ENCODE data around the gene SUCLG2. TPM values are rescaled to one million over a fixed set of nuclear protein-coding genes. Genes with fewer than 3 reads are reported as not detected.

Gene SUCLG2
- polyA plus RNA-seq, 1 donor (not counting 4 experiments of a cell fraction or from before 2014, with no cell fraction given) = 26.7 TPM

DNA sequence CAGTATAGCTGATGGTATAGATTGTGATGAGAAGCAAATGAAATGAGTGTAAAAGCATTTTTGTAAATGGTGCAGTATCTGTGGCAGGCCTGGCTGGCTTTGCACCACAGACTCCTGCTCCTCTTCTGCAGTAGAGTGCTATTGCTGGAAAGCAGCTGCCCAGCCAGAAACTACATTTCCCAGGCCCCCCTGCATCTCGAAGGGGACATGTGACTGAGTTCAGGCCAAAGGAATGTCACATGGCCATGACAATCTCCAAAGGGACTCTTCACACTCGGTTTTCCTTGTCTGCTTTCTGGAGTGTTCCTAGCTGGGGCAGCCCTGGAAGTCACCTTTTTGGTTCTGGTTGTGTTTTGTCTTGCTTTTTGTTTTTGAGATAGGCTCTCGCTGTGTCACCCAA lies 277.1 kb downstream of the SUCLG2 start:
- FAIRE-seq (no peak), DNase-seq (ENCODE audit: low read depth, low spot score) (no peak)
- no peak overlapping the region for H2AFZ ChIP-seq (ENCODE audit: control insufficient read depth, low read length)
- no peak overlapping the region for H3K4me3 ChIP-seq (ENCODE audit: control insufficient read depth in 2 of 3, extremely low read depth in 1 of 3, insufficient read depth in 2 of 3, low read depth in 1 of 3, low read length in 3 of 3)
- no peaks in the 10 kb centered on the region for H3K9me3 ChIP-seq (ENCODE audit: control insufficient read depth, low read depth, low read length)
- H3K79me2 ChIP-seq (ENCODE audit: control insufficient read depth, insufficient read depth, low read length) = no peaks in the 10 kb centered on the region
- H3K36me3 ChIP-seq (ENCODE audit: control insufficient read depth in 2 of 2, extremely low read depth in 1 of 2, insufficient read depth in 2 of 2, low read length in 2 of 2) = no peaks in the 10 kb centered on the region
- no peak overlapping the region for H3K9ac ChIP-seq (ENCODE audit: control insufficient read depth, extremely low read depth, insufficient read depth, low read length)
- no peak overlapping the region for H3K4me2 ChIP-seq (ENCODE audit: control insufficient read depth, extremely low read depth, insufficient read depth, low read depth, low read length)
- dilution Hi-C loops (cut with MboI; ENCODE audit: extremely low pct_ligation_motif_present, low sequenced_read_pairs) = no loop called here
- H3K27ac ChIP-seq (ENCODE audit: control insufficient read depth, insufficient read depth, low read length) = no peak overlapping the region
- H3K4me1 ChIP-seq (ENCODE audit: control insufficient read depth, extremely low read depth, insufficient read depth, low read length) = no peaks in the 10 kb centered on the region
- no peaks in the 10 kb centered on the region for H4K20me1 ChIP-seq (ENCODE audit: control insufficient read depth, extremely low read depth, insufficient read depth, low read length)
- H3K27me3 ChIP-seq (ENCODE audit: control insufficient read depth, extremely low read depth, insufficient read depth, low read length) = no peaks in the 10 kb centered on the region
- no peak for TF ChIP-seq EZH2 (IDR thresholded peaks at IDR 0.05; ENCODE audit: low read length)
- TF ChIP-seq, protein P1, sequence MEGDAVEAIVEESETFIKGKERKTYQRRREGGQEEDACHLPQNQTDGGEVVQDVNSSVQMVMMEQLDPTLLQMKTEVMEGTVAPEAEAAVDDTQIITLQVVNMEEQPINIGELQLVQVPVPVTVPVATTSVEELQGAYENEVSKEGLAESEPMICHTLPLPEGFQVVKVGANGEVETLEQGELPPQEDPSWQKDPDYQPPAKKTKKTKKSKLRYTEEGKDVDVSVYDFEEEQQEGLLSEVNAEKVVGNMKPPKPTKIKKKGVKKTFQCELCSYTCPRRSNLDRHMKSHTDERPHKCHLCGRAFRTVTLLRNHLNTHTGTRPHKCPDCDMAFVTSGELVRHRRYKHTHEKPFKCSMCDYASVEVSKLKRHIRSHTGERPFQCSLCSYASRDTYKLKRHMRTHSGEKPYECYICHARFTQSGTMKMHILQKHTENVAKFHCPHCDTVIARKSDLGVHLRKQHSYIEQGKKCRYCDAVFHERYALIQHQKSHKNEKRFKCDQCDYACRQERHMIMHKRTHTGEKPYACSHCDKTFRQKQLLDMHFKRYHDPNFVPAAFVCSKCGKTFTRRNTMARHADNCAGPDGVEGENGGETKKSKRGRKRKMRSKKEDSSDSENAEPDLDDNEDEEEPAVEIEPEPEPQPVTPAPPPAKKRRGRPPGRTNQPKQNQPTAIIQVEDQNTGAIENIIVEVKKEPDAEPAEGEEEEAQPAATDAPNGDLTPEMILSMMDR (optimal IDR thresholded peaks at IDR 0.05 in 1 of 3, IDR thresholded peaks at IDR 0.05 in 1 of 3, conservative IDR thresholded peaks at IDR 0.05 in 1 of 3; ENCODE audit: extremely low read depth in 1 of 3, insufficient read depth in 2 of 3, low read length in 3 of 3) = no peak
- H3K9me1 ChIP-seq (ENCODE audit: control insufficient read depth, extremely low read depth, insufficient read depth, low read length) = no peaks in the 10 kb centered on the region

DNA sequence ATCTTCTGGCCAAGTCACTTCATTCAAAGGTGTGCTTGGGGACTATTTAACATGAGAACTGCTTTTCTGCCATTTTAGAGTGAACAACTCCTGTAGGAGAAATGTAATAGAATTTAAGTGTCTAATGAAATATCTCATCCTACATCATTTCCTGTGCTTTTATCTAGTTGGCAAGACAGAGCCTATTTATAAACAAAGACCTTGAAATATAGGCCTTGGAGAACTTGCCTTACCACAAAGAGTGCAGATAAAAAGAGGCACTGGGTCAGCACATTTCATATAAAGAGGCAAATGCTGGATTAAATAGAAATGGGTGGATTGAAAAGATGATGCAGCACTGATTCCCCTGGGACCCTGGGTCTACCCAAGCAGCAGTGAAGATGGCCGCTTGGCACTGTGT lies 278.0 kb downstream of the SUCLG2 start:
- DNase-seq (ENCODE audit: low read depth, low spot score) (no peak), FAIRE-seq (no peak)
- no peak overlapping the region for H3K4me3 ChIP-seq (ENCODE audit: control insufficient read depth in 2 of 3, extremely low read depth in 1 of 3, insufficient read depth in 2 of 3, low read depth in 1 of 3, low read length in 3 of 3)
- H3K4me2 ChIP-seq (ENCODE audit: control insufficient read depth, extremely low read depth, insufficient read depth, low read depth, low read length) = no peak overlapping the region
- H3K79me2 ChIP-seq (ENCODE audit: control insufficient read depth, insufficient read depth, low read length) = no peaks in the 10 kb centered on the region
- no peaks in the 10 kb centered on the region for H3K9me1 ChIP-seq (ENCODE audit: control insufficient read depth, extremely low read depth, insufficient read depth, low read length)
- H3K4me1 ChIP-seq (ENCODE audit: control insufficient read depth, extremely low read depth, insufficient read depth, low read length) = no peaks in the 10 kb centered on the region
- H4K20me1 ChIP-seq (ENCODE audit: control insufficient read depth, extremely low read depth, insufficient read depth, low read length) = no peaks in the 10 kb centered on the region
- H3K27me3 ChIP-seq (ENCODE audit: control insufficient read depth, extremely low read depth, insufficient read depth, low read length) = no peaks in the 10 kb centered on the region
- no peak overlapping the region for H2AFZ ChIP-seq (ENCODE audit: control insufficient read depth, low read length)
- no peak overlapping the region for H3K9ac ChIP-seq (ENCODE audit: control insufficient read depth, extremely low read depth, insufficient read depth, low read length)
- TF ChIP-seq EZH2 (IDR thresholded peaks at IDR 0.05; ENCODE audit: low read length) = no peak
- TF ChIP-seq, protein P1 (optimal IDR thresholded peaks at IDR 0.05 in 1 of 3, IDR thresholded peaks at IDR 0.05 in 1 of 3, conservative IDR thresholded peaks at IDR 0.05 in 1 of 3; ENCODE audit: extremely low read depth in 1 of 3, insufficient read depth in 2 of 3, low read length in 3 of 3) = no peak
- H3K27ac ChIP-seq (ENCODE audit: control insufficient read depth, insufficient read depth, low read length) = no peak overlapping the region
- H3K36me3 ChIP-seq (ENCODE audit: control insufficient read depth in 2 of 2, extremely low read depth in 1 of 2, insufficient read depth in 2 of 2, low read length in 2 of 2) = no peaks in the 10 kb centered on the region
- dilution Hi-C loops (cut with MboI; ENCODE audit: extremely low pct_ligation_motif_present, low sequenced_read_pairs) = no loop called here
- no peaks in the 10 kb centered on the region for H3K9me3 ChIP-seq (ENCODE audit: control insufficient read depth, low read depth, low read length)
